ENCODE measurements around the gene GPC2. TPM values are rescaled to one million over a fixed set of nuclear protein-coding genes. Genes with fewer than 3 reads are reported as not detected.

GPC2 gene
- total RNA-seq, 1 donor from 2014 or later, result 5.6 TPM

GRCh38 chr7:100154651-100155491 lies 22.3 kb downstream of the GPC2 start:
- intact Hi-C loops (cut with micrococcal nuclease), result no loop called here

- intact Hi-C loops (cut with micrococcal nuclease), result no loop called here
Observed at GRCh38 chr7:100153708-100154535, 23.3 kb downstream of the GPC2 start.

GRCh38 chr7:100152937-100153666 lies 24.1 kb downstream of the GPC2 start:
- intact Hi-C loops (cut with micrococcal nuclease), result no loop called here

- intact Hi-C loops (cut with micrococcal nuclease), result no loop called here
Observed at GRCh38 chr7:100152404-100152803, 24.8 kb downstream of the GPC2 start.

- intact Hi-C loops (cut with micrococcal nuclease), result loop anchor here (1.0 to 5.0 kb wide), 10 partner anchors 10 to 280 kb away; partner anchors contain the start of genes AP4M1, CNPY4, GPC2 and MBLAC1
Observed at GRCh38 chr7:100148559-100149328, 28.4 kb downstream of the GPC2 start, which contains the start of gene LAMTOR4. TSS of gene LAMTOR4 (plus strand) at chr7:100148918. CDS start at chr7:100148973, 55 bp downstream.

GRCh38 chr7:100148225-100148558 lies 29.0 kb downstream of the GPC2 start:
- intact Hi-C loops (cut with micrococcal nuclease), result loop anchor here (1.0 to 5.0 kb wide), 10 partner anchors 10 to 280 kb away; partner anchors contain the start of genes AP4M1, CNPY4, GPC2 and MBLAC1

GRCh38 chr7:100147278-100147677 lies 29.9 kb downstream of the GPC2 start:
- intact Hi-C loops (cut with micrococcal nuclease), result loop anchor here (5.0 kb wide), 1 partner anchor 125 kb away; no protein-coding TSS in a partner anchor

- intact Hi-C loops (cut with micrococcal nuclease), result loop anchor here (5.0 kb wide), 1 partner anchor 126 kb away; no protein-coding TSS in a partner anchor
Observed at GRCh38 chr7:100146350-100146749, 30.8 kb downstream of the GPC2 start.

- intact Hi-C loops (cut with micrococcal nuclease), result no loop called here
Observed at GRCh38 chr7:100142461-100142860, 34.7 kb downstream of the GPC2 start.

GRCh38 chr7:100141555-100141949 lies 35.6 kb downstream of the GPC2 start:
- intact Hi-C loops (cut with micrococcal nuclease), result no loop called here

GRCh38 chr7:100137851-100138760 lies 39.1 kb downstream of the GPC2 start:
- intact Hi-C loops (cut with micrococcal nuclease), result no loop called here

GRCh38 chr7:100132697-100133151 lies 44.5 kb downstream of the GPC2 start:
- intact Hi-C loops (cut with micrococcal nuclease), result loop anchor here (1.0 to 5.0 kb wide), 8 partner anchors 76 to 318 kb away; partner anchors contain the start of gene ZCWPW1

GRCh38 chr7:100132126-100132525 lies 45.1 kb downstream of the GPC2 start:
- intact Hi-C loops (cut with micrococcal nuclease), result loop anchor here (1.0 to 5.0 kb wide), 8 partner anchors 77 to 318 kb away; partner anchors contain the start of gene ZCWPW1

- intact Hi-C loops (cut with micrococcal nuclease), result loop anchor here (1.0 to 5.0 kb wide), 4 partner anchors 17 to 152 kb away; partner anchors contain the start of gene LAMTOR4
Observed at GRCh38 chr7:100130608-100131453, 46.4 kb downstream of the GPC2 start.

GRCh38 chr7:100130220-100130607 lies 47.0 kb downstream of the GPC2 start:
- intact Hi-C loops (cut with micrococcal nuclease), result loop anchor here (5.0 kb wide), 1 partner anchor 142 kb away; no protein-coding TSS in a partner anchor

GRCh38 chr7:100128637-100128963 lies 48.6 kb downstream of the GPC2 start:
- intact Hi-C loops (cut with micrococcal nuclease), result loop anchor here (10.0 kb wide), 1 partner anchor 546 kb away; the partner anchor contains the start of gene GNB2

GRCh38 chr7:100127866-100128636 lies 49.1 kb downstream of the GPC2 start:
- intact Hi-C loops (cut with micrococcal nuclease), result loop anchor here (1.0 to 10.0 kb wide), 5 partner anchors 9 to 547 kb away; partner anchors contain the start of genes CNPY4, GNB2, MEPCE and TAF6
